ENCODE results near the gene XPR1.

The XPR1 gene

GRCh38 chr1:180600343-180600742 is 31.5 kb upstream of the XPR1 start:
- Histone ChIP-seq H3K36me3 (ENCODE audit: control insufficient read depth in 2 of 2, insufficient read depth in 2 of 2, low read length in 2 of 2) (no peaks in the 10 kb centered on the region), H3K9ac (ENCODE audit: low read length in 2 of 2) (no peak overlapping the region), H3K4me3 (ENCODE audit: low read length in 2 of 2) (no peak overlapping the region), H3K4me1 (ENCODE audit: control insufficient read depth, insufficient read depth, low read length) (no peaks in the 10 kb centered on the region), H3K27ac (ENCODE audit: low read length) (no peak overlapping the region), H3K9me3 (ENCODE audit: control insufficient read depth in 2 of 2, low read length in 2 of 2) (no peaks in the 10 kb centered on the region), H3K27me3 (ENCODE audit: control insufficient read depth in 1 of 2, insufficient read depth in 2 of 2, low read length in 2 of 2) (no peaks in the 10 kb centered on the region)

DNA sequence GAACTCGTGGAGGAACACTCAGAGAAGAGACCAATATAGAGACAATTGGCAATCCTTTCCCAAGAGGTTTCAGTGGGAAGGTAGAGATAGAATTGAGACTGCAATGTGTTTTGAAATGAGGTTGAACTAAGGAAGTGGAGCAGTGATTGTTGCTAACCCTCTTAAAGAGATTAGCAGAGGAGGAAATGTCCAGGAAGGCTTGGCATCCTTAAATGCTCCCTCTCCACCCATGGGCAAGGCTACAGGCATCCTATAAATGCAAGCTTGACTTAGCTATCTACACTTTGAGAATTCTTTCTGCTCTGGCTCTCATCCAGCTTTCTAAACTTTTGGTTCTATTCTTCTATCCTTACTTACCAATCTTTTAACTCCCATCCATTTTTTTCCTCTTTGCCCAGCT is 30.3 kb upstream of the XPR1 start:
- Histone ChIP-seq H3K4me3 (ENCODE audit: low read length in 2 of 2) (no peak overlapping the region), H3K9ac (ENCODE audit: low read length in 2 of 2) (no peak overlapping the region), H3K27ac (ENCODE audit: low read length) (no peak overlapping the region), H3K9me3 (ENCODE audit: control insufficient read depth in 2 of 2, low read length in 2 of 2) (no peaks in the 10 kb centered on the region), H3K27me3 (ENCODE audit: control insufficient read depth in 1 of 2, insufficient read depth in 2 of 2, low read length in 2 of 2) (no peaks in the 10 kb centered on the region), H3K4me1 (ENCODE audit: control insufficient read depth, insufficient read depth, low read length) (no peaks in the 10 kb centered on the region), H3K36me3 (ENCODE audit: control insufficient read depth in 2 of 2, insufficient read depth in 2 of 2, low read length in 2 of 2) (no peaks in the 10 kb centered on the region)

DNA sequence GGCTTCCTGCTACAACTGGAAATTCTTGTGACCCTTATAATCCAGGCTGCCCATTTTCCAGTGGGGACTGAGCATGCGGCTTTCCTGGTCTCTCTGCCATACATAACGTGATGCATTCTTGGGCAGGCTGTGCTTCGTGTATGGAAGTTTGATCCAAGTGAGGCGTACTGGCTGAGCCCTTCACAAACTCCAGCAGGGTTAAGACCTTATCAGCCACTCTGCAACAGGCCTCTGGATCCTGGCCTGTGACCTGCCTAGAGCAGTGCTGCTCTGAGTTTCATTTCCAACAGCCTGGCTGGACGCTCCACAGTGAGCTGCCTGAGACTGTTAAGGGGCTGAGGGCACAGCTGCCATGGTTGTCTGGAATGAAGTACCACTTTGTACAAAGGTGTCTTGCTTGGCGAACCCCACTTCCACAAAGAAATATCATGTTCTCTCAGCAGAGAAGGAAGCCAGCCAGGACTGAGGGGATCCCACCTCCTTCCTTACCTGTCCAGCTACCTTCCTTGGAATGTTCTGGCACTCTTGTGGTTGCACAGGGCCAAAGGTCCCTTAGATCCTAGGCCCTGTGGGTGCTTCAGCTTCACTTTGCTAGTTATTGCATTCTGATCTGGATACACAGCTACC is 28.5 kb upstream of the XPR1 start:
- no peaks in the 10 kb centered on the region for H3K4me1 ChIP-seq (ENCODE audit: control insufficient read depth, insufficient read depth, low read length)
- no peaks in the 10 kb centered on the region for H3K36me3 ChIP-seq (ENCODE audit: control insufficient read depth in 2 of 2, insufficient read depth in 2 of 2, low read length in 2 of 2)
- no peaks in the 10 kb centered on the region for H3K27me3 ChIP-seq (ENCODE audit: control insufficient read depth in 1 of 2, insufficient read depth in 2 of 2, low read length in 2 of 2)
- no peak overlapping the region for H3K9ac ChIP-seq (ENCODE audit: low read length in 2 of 2)
- no peaks in the 10 kb centered on the region for H3K9me3 ChIP-seq (ENCODE audit: control insufficient read depth in 2 of 2, low read length in 2 of 2)
- no peak overlapping the region for H3K27ac ChIP-seq (ENCODE audit: low read length)
- no peak overlapping the region for H3K4me3 ChIP-seq (ENCODE audit: low read length in 2 of 2)

- Histone ChIP-seq H3K27ac (ENCODE audit: low read length) (no peak overlapping the region), H3K36me3 (ENCODE audit: control insufficient read depth in 2 of 2, insufficient read depth in 2 of 2, low read length in 2 of 2) (no peaks in the 10 kb centered on the region), H3K9ac (ENCODE audit: low read length in 2 of 2) (no peak overlapping the region), H3K4me3 (ENCODE audit: low read length in 2 of 2) (no peak overlapping the region), H3K9me3 (ENCODE audit: control insufficient read depth in 2 of 2, low read length in 2 of 2) (no peaks in the 10 kb centered on the region), H3K4me1 (ENCODE audit: control insufficient read depth, insufficient read depth, low read length) (no peaks in the 10 kb centered on the region), H3K27me3 (ENCODE audit: control insufficient read depth in 1 of 2, insufficient read depth in 2 of 2, low read length in 2 of 2) (no peaks in the 10 kb centered on the region)
Observed at GRCh38 chr1:180603850-180604226, 28.0 kb upstream of the XPR1 start.

DNA sequence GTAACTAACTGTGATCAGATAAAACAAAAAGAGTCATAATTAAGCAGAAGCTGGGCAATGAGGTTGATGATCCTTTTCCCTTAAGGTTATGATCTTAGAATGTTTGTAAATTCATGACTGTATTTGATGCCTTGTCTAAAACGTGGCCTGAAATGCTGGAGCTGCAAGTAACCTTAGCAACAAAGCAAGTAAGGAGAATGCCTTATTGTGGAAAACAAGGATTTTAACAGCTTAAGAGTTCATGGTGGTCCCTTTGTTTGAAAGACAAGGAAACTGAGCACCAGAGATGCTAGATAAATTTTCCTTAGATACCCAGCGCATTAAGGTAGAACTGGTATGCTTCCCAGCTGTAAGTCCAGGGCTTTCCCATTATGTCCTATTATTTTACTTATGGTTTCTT is 25.7 kb upstream of the XPR1 start:
- no peaks in the 10 kb centered on the region for H3K4me1 ChIP-seq (ENCODE audit: control insufficient read depth, insufficient read depth, low read length)
- H3K9ac ChIP-seq (ENCODE audit: low read length in 2 of 2): no peak overlapping the region
- no peaks in the 10 kb centered on the region for H3K36me3 ChIP-seq (ENCODE audit: control insufficient read depth in 2 of 2, insufficient read depth in 2 of 2, low read length in 2 of 2)
- H3K4me3 ChIP-seq (ENCODE audit: low read length in 2 of 2): no peak overlapping the region
- H3K27ac ChIP-seq (ENCODE audit: low read length): no peak overlapping the region
- H3K9me3 ChIP-seq (ENCODE audit: control insufficient read depth in 2 of 2, low read length in 2 of 2): peaks cover 0 to 2% of the 10 kb centered on the region in 2 donors
- H3K27me3 ChIP-seq (ENCODE audit: control insufficient read depth in 1 of 2, insufficient read depth in 2 of 2, low read length in 2 of 2): no peaks in the 10 kb centered on the region

- no peak overlapping the region for H3K4me3 ChIP-seq (ENCODE audit: low read length in 2 of 2)
- H3K27me3 ChIP-seq (ENCODE audit: control insufficient read depth in 1 of 2, insufficient read depth in 2 of 2, low read length in 2 of 2): no peaks in the 10 kb centered on the region
- H3K9ac ChIP-seq (ENCODE audit: low read length in 2 of 2): no peak overlapping the region
- H3K27ac ChIP-seq (ENCODE audit: low read length): no peak overlapping the region
- H3K9me3 ChIP-seq (ENCODE audit: control insufficient read depth in 2 of 2, low read length in 2 of 2): peaks cover 0 to 2% of the 10 kb centered on the region in 2 donors
- H3K36me3 ChIP-seq (ENCODE audit: control insufficient read depth in 2 of 2, insufficient read depth in 2 of 2, low read length in 2 of 2): no peaks in the 10 kb centered on the region
- H3K4me1 ChIP-seq (ENCODE audit: control insufficient read depth, insufficient read depth, low read length): no peaks in the 10 kb centered on the region
Observed at GRCh38 chr1:180609643-180610555, 21.9 kb upstream of the XPR1 start.

DNA sequence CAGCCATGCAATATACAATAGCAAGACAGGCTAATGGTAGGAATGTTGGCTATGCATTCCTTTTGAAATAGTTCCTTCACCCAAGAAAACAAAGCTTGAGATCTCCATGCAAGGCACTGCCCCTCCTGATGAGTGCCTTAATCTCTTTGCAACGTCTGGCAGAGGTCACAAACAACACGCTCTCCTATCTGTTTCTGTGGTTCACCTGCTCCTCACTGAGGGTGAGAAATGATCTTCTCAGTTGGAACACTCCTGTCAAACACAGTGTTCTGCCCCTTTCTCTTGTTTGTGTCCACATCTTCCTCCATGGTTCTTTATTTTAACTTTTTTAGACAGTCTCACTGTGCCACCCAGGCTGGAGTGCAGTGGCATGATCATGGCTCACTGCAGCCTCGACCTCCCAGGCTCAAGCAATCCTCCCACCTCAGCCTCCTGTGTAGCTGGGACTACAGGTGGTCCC is 21.2 kb upstream of the XPR1 start:
- Histone ChIP-seq H3K36me3 (ENCODE audit: control insufficient read depth in 2 of 2, insufficient read depth in 2 of 2, low read length in 2 of 2) (no peaks in the 10 kb centered on the region), H3K4me1 (ENCODE audit: control insufficient read depth, insufficient read depth, low read length) (no peaks in the 10 kb centered on the region), H3K9ac (ENCODE audit: low read length in 2 of 2) (no peak overlapping the region), H3K9me3 (ENCODE audit: control insufficient read depth in 2 of 2, low read length in 2 of 2) (peaks cover 0 to 2% of the 10 kb centered on the region in 2 donors), H3K27me3 (ENCODE audit: control insufficient read depth in 1 of 2, insufficient read depth in 2 of 2, low read length in 2 of 2) (no peaks in the 10 kb centered on the region), H3K4me3 (ENCODE audit: low read length in 2 of 2) (no peak overlapping the region), H3K27ac (ENCODE audit: low read length) (no peak overlapping the region)

DNA sequence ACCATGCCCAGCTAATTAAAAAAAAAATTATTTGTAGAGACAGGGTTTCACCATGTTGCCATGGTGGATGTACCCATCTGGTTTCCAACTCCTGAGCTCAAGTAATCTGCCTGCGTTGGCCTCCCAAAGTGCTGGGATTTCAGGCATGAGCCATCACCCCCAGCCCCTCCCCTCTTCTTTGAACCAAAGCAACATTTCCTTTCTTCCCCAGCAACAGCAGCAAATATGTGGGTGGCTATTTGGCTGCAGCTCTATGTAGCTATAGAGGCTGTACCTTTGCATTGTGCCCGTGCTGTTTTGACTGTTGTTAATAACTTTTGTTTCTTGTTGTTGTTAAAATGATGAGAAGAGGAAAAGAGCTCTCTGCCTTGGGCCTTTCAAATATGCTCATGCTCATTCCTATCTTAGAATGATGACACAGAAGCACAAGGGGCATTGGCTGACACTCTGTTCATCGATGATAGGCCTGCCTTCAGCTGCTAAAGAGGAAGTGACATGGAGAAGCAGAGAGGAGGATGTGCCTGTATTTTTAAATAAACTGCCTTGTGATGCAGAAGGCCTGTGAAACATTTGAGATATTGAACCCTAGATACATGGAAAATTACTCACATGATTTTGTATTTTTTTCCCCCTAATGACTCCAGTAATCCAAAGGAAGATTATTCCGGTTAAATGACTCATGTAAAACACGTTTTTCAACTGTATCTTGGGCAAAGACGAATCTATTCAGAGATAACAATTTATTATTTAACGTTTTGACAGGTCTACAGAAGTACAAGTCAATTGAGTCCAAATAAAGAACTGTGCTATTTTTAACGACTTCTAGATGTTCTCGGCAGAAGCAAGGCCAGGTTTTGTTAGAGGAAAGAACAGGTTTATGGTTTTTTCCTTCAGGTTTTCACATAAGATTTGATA is 20.5 kb upstream of the XPR1 start:
- H3K9me3 ChIP-seq (ENCODE audit: control insufficient read depth in 2 of 2, low read length in 2 of 2): peaks cover 0 to 2% of the 10 kb centered on the region in 2 donors
- no peaks in the 10 kb centered on the region for H3K4me1 ChIP-seq (ENCODE audit: control insufficient read depth, insufficient read depth, low read length)
- no peak overlapping the region for H3K27ac ChIP-seq (ENCODE audit: low read length)
- no peaks in the 10 kb centered on the region for H3K27me3 ChIP-seq (ENCODE audit: control insufficient read depth in 1 of 2, insufficient read depth in 2 of 2, low read length in 2 of 2)
- no peak overlapping the region for H3K9ac ChIP-seq (ENCODE audit: low read length in 2 of 2)
- H3K36me3 ChIP-seq (ENCODE audit: control insufficient read depth in 2 of 2, insufficient read depth in 2 of 2, low read length in 2 of 2): no peaks in the 10 kb centered on the region
- H3K4me3 ChIP-seq (ENCODE audit: low read length in 2 of 2): no peak overlapping the region

DNA sequence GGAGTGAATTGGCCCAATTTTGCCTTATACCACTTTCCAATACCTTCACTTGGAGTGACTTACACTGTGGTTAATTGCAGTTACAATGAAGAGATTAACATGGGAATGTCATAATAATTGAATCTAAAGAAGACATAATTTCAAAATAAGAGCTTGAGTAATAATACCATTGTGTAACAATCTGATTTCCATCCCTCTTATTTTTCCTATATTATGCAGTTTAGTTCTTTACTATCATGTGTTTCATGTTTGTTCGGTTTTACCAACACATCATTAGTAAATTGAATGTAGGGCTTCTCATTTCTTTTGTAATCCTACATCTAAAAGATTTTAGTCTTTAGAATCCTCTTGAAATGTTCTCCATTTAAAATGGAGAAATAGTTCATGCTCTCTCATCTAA is 19.2 kb upstream of the XPR1 start:
- Histone ChIP-seq H3K36me3 (ENCODE audit: control insufficient read depth in 2 of 2, insufficient read depth in 2 of 2, low read length in 2 of 2) (no peaks in the 10 kb centered on the region), H3K27me3 (ENCODE audit: control insufficient read depth in 1 of 2, insufficient read depth in 2 of 2, low read length in 2 of 2) (no peaks in the 10 kb centered on the region), H3K4me3 (ENCODE audit: low read length in 2 of 2) (no peak overlapping the region), H3K9ac (ENCODE audit: low read length in 2 of 2) (no peak overlapping the region), H3K4me1 (ENCODE audit: control insufficient read depth, insufficient read depth, low read length) (no peaks in the 10 kb centered on the region), H3K27ac (ENCODE audit: low read length) (no peak overlapping the region), H3K9me3 (ENCODE audit: control insufficient read depth in 2 of 2, low read length in 2 of 2) (peaks cover 0 to 2% of the 10 kb centered on the region in 2 donors)

DNA sequence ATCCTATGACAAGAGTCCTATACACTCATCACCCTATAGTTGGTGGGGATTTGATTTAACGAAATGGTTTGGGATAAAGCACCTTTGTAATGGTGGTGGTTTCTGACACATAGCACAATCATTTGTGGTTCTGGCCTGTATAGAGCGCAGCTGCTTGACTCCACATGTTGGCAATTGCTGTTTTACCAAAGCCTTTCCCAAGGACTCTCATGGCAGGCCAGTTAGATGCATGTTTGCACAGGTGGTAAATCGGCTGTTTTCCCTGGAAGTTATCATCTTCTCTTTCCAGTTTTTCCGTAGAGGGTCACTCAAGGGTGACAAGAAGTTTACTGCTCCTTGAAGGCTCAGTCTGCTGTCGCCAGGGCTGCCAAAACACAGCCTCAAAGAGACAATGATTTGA is 17.1 kb upstream of the XPR1 start:
- H3K27ac ChIP-seq (ENCODE audit: low read length): no peak overlapping the region

More for the DNA sequence above, 17.1 kb upstream of the XPR1 start:
- H3K4me1 ChIP-seq (ENCODE audit: control insufficient read depth, insufficient read depth, low read length): no peaks in the 10 kb centered on the region
- no peak overlapping the region for H3K4me3 ChIP-seq (ENCODE audit: low read length in 2 of 2)
- no peaks in the 10 kb centered on the region for H3K27me3 ChIP-seq (ENCODE audit: control insufficient read depth in 1 of 2, insufficient read depth in 2 of 2, low read length in 2 of 2)
- H3K9me3 ChIP-seq (ENCODE audit: control insufficient read depth in 2 of 2, low read length in 2 of 2): peaks cover 0 to 2% of the 10 kb centered on the region in 2 donors
- no peaks in the 10 kb centered on the region for H3K36me3 ChIP-seq (ENCODE audit: control insufficient read depth in 2 of 2, insufficient read depth in 2 of 2, low read length in 2 of 2)
- H3K9ac ChIP-seq (ENCODE audit: low read length in 2 of 2): no peak overlapping the region
